Epithelial cell of proximal tubule (primary cell): ENCODE results near the gene RALGAPA2. TPM values are rescaled to one million over a fixed set of nuclear protein-coding genes. Genes with fewer than 3 reads are reported as not detected.

ENCODE experiments used
- DNase-seq: peaks from one replicate; pipeline ENCODE4 v3.0.0-alpha.2; 2011; ENCODE audit warnings: low read depth
- H3K4me3 ChIP-seq: 2 replicates; pipeline ENCODE4 v1.5.1; 2011; ENCODE audit warnings: low read depth, mild to moderate bottlenecking, low read length
- CTCF ChIP-seq: conservative IDR thresholded peaks from 2 replicates; pipeline ENCODE4 v1.5.1; 2012; ENCODE audit warnings: low read depth, mild to moderate bottlenecking, low read length
- total RNA-seq: library from RNA; depleted of rRNA; stranded (reverse); fragments of >200 nt; gene quantifications from 2 replicates; pipeline ENCODE4 v1.2.3, GENCODE V29; 2015

Gene RALGAPA2
- total RNA-seq, 1 donor from 2014 or later = 13.8 TPM

DNA sequence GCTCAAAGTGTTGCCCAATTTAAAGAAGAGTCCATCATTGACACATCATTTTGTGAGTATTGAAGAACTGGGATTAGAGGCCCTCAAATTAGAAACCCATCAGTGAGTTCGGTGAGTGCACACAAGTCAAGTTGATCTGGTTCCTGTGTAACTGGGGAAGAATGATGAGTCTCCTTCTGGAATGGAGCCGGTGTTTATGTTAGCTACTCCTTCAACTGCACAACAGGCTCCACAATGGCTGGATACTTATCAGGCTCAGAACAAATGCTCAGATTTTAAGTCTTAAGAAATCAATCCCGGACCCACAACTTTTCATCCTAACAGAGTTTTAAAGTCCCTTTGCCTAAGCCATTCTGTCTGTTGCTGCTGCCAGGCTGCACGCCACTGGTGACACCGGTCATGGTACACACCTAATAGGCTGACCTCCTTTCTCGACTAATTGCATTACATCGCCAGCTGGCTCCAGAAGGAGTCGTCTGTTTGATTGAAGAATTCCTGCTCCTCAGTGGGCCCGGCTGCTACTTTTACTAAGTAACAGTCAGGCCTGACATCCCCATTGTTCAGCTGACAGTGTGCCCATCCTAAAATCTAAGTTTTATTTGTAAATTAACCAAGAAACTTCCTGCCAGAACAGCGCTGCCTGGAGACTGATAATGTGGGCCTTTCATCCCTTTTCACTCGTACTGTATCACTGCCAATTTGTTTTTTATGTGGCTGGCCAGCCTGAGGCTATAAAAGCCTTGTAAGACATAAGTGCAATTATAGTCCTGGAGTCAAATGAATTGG lies 214.2 kb downstream of the RALGAPA2 start:
- DNase-seq = no peak
- no peak overlapping the region for H3K4me3 ChIP-seq
- TF ChIP-seq CTCF = no peak

GRCh38 chr20:20497242-20497978 lies 215.0 kb downstream of the RALGAPA2 start:
- TF ChIP-seq CTCF = no peak
- no peak overlapping the region for H3K4me3 ChIP-seq
- no peak for DNase-seq

- no peak for TF ChIP-seq CTCF
- no peak overlapping the region for H3K4me3 ChIP-seq
- DNase-seq = no peak
Measured at GRCh38 chr20:20495729-20496503, 216.5 kb downstream of the RALGAPA2 start.

GRCh38 chr20:20493701-20494100 lies 218.7 kb downstream of the RALGAPA2 start:
- no peak for DNase-seq
- no peak for TF ChIP-seq CTCF
- no peak overlapping the region for H3K4me3 ChIP-seq

DNA sequence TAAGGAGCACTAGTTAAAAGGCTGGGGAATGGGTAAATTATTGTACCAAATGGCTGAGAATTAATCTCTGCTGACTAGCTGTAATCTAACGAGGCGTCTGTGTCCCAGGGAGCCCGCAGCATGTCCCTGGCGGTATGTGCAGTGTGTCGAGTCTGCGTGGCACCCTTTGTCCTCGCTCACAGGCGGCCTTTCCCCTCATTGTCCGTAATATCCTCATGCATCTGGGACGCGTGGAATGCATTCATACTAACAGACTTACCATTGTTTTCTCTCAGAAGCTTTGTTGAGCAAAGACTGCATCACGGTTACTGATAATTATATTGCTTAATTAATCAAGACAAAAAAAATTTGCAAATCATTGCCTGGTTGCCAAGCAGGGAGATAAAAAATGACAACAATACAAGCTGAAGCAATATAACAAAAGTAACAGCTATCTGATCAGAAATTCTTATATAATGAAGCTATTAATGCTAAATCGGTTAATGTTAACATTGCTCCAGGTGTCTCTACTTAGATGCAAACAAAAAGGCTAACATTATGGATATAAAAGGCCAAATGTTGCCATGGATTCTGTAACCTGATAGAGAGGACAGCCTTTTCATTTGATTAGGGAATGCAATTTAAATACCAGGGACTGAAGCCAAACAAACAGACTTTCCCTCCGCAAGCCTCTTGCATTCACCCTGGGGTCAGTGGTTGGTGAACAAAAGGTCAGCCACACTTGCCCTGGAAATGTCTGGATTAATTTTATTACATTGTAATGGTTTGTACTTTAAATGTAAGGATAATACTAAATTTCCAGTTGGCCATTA lies 219.7 kb downstream of the RALGAPA2 start:
- no peak overlapping the region for H3K4me3 ChIP-seq
- TF ChIP-seq CTCF = no peak
- DNase-seq = no peak

GRCh38 chr20:20491784-20492264 lies 220.6 kb downstream of the RALGAPA2 start:
- no peak for DNase-seq
- no peak for TF ChIP-seq CTCF

More at GRCh38 chr20:20491784-20492264, 220.6 kb downstream of the RALGAPA2 start:
- no peak overlapping the region for H3K4me3 ChIP-seq
